UCSD-AML1 (cell line): Measurements from ENCODE around the gene TSPAN10.

Source experiments
- DNase-seq: peaks from one replicate; lab custom pipeline; 2025; ENCODE audit not compliant: unreplicated experiment; lab: John Stamatoyannopoulos, UW

TSPAN10 gene

GRCh38 chr17:81686614-81687013 lies 49.6 kb downstream of the TSPAN10 start:
- DNase-seq = no peak

- no peak for DNase-seq
Measured at GRCh38 chr17:81687770-81688541, 51.0 kb downstream of the TSPAN10 start.

GRCh38 chr17:81688616-81689015 lies 51.6 kb downstream of the TSPAN10 start:
- DNase-seq = no peak

GRCh38 chr17:81690066-81690465 lies 53.1 kb downstream of the TSPAN10 start:
- no peak for DNase-seq

GRCh38 chr17:81690549-81690948 lies 53.6 kb downstream of the TSPAN10 start:
- DNase-seq = no peak

- no peak for DNase-seq
Measured at GRCh38 chr17:81691196-81691595, 54.2 kb downstream of the TSPAN10 start.

GRCh38 chr17:81691608-81692007 lies 54.6 kb downstream of the TSPAN10 start:
- DNase-seq = no peak

GRCh38 chr17:81693509-81694210 lies 56.7 kb downstream of the TSPAN10 start:
- DNase-seq = no peak

GRCh38 chr17:81694810-81695209 lies 57.8 kb downstream of the TSPAN10 start:
- no peak for DNase-seq

GRCh38 chr17:81695211-81695610 lies 58.2 kb downstream of the TSPAN10 start:
- no peak for DNase-seq

- no peak for DNase-seq
Measured at GRCh38 chr17:81695801-81696200, 58.8 kb downstream of the TSPAN10 start.

GRCh38 chr17:81696218-81696941 lies 59.4 kb downstream of the TSPAN10 start:
- DNase-seq = no peak

- DNase-seq = no peak
Measured at GRCh38 chr17:81697261-81698044, 60.5 kb downstream of the TSPAN10 start.
